Measurements from ENCODE around the gene PDZD2.
"Not testable (repeated sequence)": the region's sequence is repeated elsewhere in the genome, so short reads cannot be mapped to it uniquely, and the experiment has no call there.

The PDZD2 gene

GRCh38 chr5:31954091-31954490 lies 315.2 kb downstream of the PDZD2 start:
- in situ Hi-C loops (cut with HindIII; ENCODE audit: low sequenced_read_pairs), result no loop called here

- in situ Hi-C loops (cut with HindIII; ENCODE audit: low sequenced_read_pairs), result no loop called here
These were observed 318.2 kb downstream of the PDZD2 start for GRCh38 chr5:31957151-31957550.

GRCh38 chr5:31962351-31962751 lies 323.4 kb downstream of the PDZD2 start:
- in situ Hi-C loops (cut with HindIII; ENCODE audit: low sequenced_read_pairs), result no loop called here

- in situ Hi-C loops (cut with HindIII; ENCODE audit: low sequenced_read_pairs), result no loop called here
These were observed 324.0 kb downstream of the PDZD2 start for GRCh38 chr5:31962871-31963307.

- in situ Hi-C loops (cut with HindIII; ENCODE audit: low sequenced_read_pairs), result no loop called here
These were observed 324.6 kb downstream of the PDZD2 start for GRCh38 chr5:31963358-31964006.

- in situ Hi-C loops (cut with HindIII; ENCODE audit: low sequenced_read_pairs), result no loop called here
These were observed 325.1 kb downstream of the PDZD2 start for GRCh38 chr5:31964007-31964360.

GRCh38 chr5:31965227-31965626 lies 326.3 kb downstream of the PDZD2 start:
- in situ Hi-C loops (cut with HindIII; ENCODE audit: low sequenced_read_pairs), result no loop called here

- in situ Hi-C loops (cut with HindIII; ENCODE audit: low sequenced_read_pairs), result no loop called here
These were observed 328.0 kb downstream of the PDZD2 start for GRCh38 chr5:31966936-31967335.

- in situ Hi-C loops (cut with HindIII; ENCODE audit: low sequenced_read_pairs), result no loop called here
These were observed 328.5 kb downstream of the PDZD2 start for GRCh38 chr5:31967461-31967860.

- in situ Hi-C loops (cut with HindIII; ENCODE audit: low sequenced_read_pairs), result no loop called here
These were observed 333.6 kb downstream of the PDZD2 start for GRCh38 chr5:31972558-31972957.

- in situ Hi-C loops (cut with HindIII; ENCODE audit: low sequenced_read_pairs), result not testable (repeated sequence)
These were observed 336.3 kb downstream of the PDZD2 start for GRCh38 chr5:31975189-31975612.

GRCh38 chr5:31976169-31976568 lies 337.2 kb downstream of the PDZD2 start:
- in situ Hi-C loops (cut with HindIII; ENCODE audit: low sequenced_read_pairs), result no loop called here

- in situ Hi-C loops (cut with HindIII; ENCODE audit: low sequenced_read_pairs), result loop anchor here (5.0 kb wide), 1 partner anchor 34 kb away; no protein-coding TSS in a partner anchor
These were observed 342.5 kb downstream of the PDZD2 start for GRCh38 chr5:31981361-31981945.

- in situ Hi-C loops (cut with HindIII; ENCODE audit: low sequenced_read_pairs), result loop anchor here (5.0 kb wide), 1 partner anchor 35 kb away; no protein-coding TSS in a partner anchor
These were observed 343.1 kb downstream of the PDZD2 start for GRCh38 chr5:31982027-31982426.

GRCh38 chr5:31982621-31983020 lies 343.7 kb downstream of the PDZD2 start:
- in situ Hi-C loops (cut with HindIII; ENCODE audit: low sequenced_read_pairs), result loop anchor here (5.0 kb wide), 1 partner anchor 35 kb away; no protein-coding TSS in a partner anchor

GRCh38 chr5:31983851-31984250 lies 344.9 kb downstream of the PDZD2 start:
- in situ Hi-C loops (cut with HindIII; ENCODE audit: low sequenced_read_pairs), result loop anchor here (5.0 kb wide), 1 partner anchor 37 kb away; no protein-coding TSS in a partner anchor

GRCh38 chr5:31984691-31985090 lies 345.8 kb downstream of the PDZD2 start:
- in situ Hi-C loops (cut with HindIII; ENCODE audit: low sequenced_read_pairs), result loop anchor here (5.0 kb wide), 1 partner anchor 37 kb away; no protein-coding TSS in a partner anchor

- in situ Hi-C loops (cut with HindIII; ENCODE audit: low sequenced_read_pairs), result no loop called here
These were observed 347.2 kb downstream of the PDZD2 start for GRCh38 chr5:31986101-31986500.

- in situ Hi-C loops (cut with HindIII; ENCODE audit: low sequenced_read_pairs), result no loop called here
These were observed 349.2 kb downstream of the PDZD2 start for GRCh38 chr5:31987985-31988710.

- in situ Hi-C loops (cut with HindIII; ENCODE audit: low sequenced_read_pairs), result no loop called here
These were observed 351.2 kb downstream of the PDZD2 start for GRCh38 chr5:31990081-31990650.

GRCh38 chr5:31990701-31991110 lies 351.8 kb downstream of the PDZD2 start:
- in situ Hi-C loops (cut with HindIII; ENCODE audit: low sequenced_read_pairs), result no loop called here
